Bronchial epithelial cell (primary cell): Measurements from ENCODE around the gene COX6A1. TPM values are rescaled to one million over a fixed set of nuclear protein-coding genes. Genes with fewer than 3 reads are reported as not detected.

Experiments
- DNase-seq: peaks from one replicate; pipeline ENCODE4 v3.0.0-alpha.2; 2010; ENCODE audit warnings: low read depth
- FAIRE-seq: peaks from 2 replicates; lab custom pipeline; 2011; peaks lifted over from hg19 to GRCh38; lab: Jason Lieb, UNC
- H3K27me3 ChIP-seq: 2 replicates; pipeline ENCODE4 v1.5.1; 2011; ENCODE audit warnings: low read length; ENCODE audit not compliant: control insufficient read depth, insufficient read depth
- H3K36me3 ChIP-seq: 2 replicates; pipeline ENCODE4 v1.5.1; 2011; ENCODE audit warnings: low read length; ENCODE audit not compliant: control insufficient read depth, insufficient read depth
- H3K4me3 ChIP-seq: 2 replicates; pipeline ENCODE4 v1.5.1; 2011; ENCODE audit warnings: mild to moderate bottlenecking, low read depth, low read length, control low read depth
- total RNA-seq: library from RNA; depleted of rRNA; stranded (reverse); fragments of >200 nt; gene quantifications from 2 replicates; pipeline ENCODE4 v1.2.1, GENCODE V29; 2014
- TF ChIP-seq, protein P1 (sequence below): IDR thresholded peaks from 2 replicates; pipeline ENCODE4 v1.5.1; 2011; ENCODE audit warnings: mild to moderate bottlenecking, moderate library complexity, low read length, control low read depth, inconsistent platforms; ENCODE audit not compliant: insufficient read depth, severe bottlenecking

The COX6A1 gene
- total RNA-seq, 1 donor from 2014 or later, result 659 TPM

DNA sequence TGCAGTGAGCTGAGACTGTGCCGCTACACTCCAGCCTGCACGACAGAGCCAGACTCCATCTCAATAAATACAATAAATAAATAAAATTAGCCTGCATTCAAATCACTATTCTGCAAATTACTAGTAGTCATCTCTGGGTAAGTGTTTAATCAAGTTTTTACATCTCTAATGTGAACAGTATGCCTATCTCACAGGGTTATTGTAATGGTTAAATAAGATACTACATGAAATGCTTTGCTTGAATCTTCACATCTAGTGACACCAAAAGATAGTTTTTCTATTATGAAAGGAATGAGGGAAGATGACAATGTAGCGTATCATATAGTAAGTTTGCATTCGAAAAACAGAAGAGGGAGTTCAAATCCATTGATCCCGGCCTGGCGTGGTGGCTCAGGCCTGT, 29.5 kb downstream of the COX6A1 start:
- FAIRE-seq (no peak), DNase-seq (no peak)
- H3K27me3 ChIP-seq, result no peaks in the 10 kb centered on the region
- no peak overlapping the region for H3K4me3 ChIP-seq
- H3K36me3 ChIP-seq, result peaks cover 23% of the 10 kb centered on the region
- TF ChIP-seq, protein P1, sequence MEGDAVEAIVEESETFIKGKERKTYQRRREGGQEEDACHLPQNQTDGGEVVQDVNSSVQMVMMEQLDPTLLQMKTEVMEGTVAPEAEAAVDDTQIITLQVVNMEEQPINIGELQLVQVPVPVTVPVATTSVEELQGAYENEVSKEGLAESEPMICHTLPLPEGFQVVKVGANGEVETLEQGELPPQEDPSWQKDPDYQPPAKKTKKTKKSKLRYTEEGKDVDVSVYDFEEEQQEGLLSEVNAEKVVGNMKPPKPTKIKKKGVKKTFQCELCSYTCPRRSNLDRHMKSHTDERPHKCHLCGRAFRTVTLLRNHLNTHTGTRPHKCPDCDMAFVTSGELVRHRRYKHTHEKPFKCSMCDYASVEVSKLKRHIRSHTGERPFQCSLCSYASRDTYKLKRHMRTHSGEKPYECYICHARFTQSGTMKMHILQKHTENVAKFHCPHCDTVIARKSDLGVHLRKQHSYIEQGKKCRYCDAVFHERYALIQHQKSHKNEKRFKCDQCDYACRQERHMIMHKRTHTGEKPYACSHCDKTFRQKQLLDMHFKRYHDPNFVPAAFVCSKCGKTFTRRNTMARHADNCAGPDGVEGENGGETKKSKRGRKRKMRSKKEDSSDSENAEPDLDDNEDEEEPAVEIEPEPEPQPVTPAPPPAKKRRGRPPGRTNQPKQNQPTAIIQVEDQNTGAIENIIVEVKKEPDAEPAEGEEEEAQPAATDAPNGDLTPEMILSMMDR, result no peak

DNA sequence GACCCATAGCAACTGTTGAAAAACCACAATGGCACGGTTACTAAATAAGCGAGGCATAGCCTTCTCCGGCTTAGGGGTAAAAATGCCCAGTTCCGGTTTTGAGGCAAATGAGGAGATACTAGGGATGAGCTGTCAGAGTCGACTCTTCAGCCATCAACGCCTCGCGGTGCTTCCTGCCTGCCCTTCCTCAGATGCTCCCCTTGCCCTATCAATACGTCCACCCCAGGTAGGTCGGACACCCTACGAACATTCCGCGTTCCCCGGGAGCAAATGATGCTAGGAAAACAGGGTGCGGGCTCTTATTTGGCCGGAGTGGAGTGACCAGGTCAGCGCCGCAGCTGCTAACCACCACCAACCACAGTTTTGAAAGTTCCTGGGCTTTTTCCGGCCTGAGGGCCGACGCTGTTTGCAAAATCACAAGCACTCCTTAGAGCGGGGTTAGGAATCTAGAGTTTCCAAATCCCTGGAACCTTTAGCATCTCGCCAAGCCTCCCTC, 30.5 kb downstream of the COX6A1 start:
- H3K36me3 ChIP-seq, result peaks cover 19% of the 10 kb centered on the region
- no peaks in the 10 kb centered on the region for H3K27me3 ChIP-seq
- FAIRE-seq, result no peak
- no peak for DNase-seq
- TF ChIP-seq, protein P1, result no peak
- peak overlapping the region; percentile 92 for H3K4me3 ChIP-seq

DNA sequence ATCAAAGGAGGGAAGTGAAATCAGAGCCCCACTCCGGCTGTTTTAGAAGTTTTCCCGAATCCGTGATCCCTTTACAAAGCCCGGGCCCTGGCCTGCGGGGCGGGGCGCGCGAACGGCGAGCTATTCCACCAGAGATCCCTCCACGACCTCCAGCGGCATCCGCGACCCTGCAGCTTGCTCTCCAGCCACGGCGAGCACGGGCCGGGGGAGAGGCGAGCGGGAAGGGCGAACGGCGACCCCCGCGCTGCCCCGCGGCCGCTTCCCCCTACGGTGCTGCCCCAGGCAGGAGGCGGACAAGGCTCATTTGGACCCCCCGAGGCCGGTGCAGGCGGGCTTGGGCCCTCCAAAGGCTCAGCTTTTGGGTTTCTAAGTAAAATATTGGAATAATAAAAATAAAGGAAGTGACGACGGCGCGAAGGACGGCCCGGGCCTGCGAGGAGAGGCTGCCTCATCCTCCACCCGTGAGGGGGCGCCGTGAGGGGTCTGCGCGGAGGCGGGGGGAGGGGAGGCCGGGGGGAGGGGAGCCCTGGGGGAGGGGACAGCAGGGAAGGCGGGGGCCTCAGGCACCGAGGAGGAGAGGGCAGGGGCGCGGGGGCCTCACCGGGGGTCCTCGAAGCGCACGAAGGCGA, 31.0 kb downstream of the COX6A1 start:
- Histone ChIP-seq H3K36me3 (peaks cover 13% of the 10 kb centered on the region), H3K4me3 (peak overlapping the region; percentile 92), H3K27me3 (no peaks in the 10 kb centered on the region)
- FAIRE-seq (no peak), DNase-seq (no peak)
- TF ChIP-seq, protein P1, result no peak

DNA sequence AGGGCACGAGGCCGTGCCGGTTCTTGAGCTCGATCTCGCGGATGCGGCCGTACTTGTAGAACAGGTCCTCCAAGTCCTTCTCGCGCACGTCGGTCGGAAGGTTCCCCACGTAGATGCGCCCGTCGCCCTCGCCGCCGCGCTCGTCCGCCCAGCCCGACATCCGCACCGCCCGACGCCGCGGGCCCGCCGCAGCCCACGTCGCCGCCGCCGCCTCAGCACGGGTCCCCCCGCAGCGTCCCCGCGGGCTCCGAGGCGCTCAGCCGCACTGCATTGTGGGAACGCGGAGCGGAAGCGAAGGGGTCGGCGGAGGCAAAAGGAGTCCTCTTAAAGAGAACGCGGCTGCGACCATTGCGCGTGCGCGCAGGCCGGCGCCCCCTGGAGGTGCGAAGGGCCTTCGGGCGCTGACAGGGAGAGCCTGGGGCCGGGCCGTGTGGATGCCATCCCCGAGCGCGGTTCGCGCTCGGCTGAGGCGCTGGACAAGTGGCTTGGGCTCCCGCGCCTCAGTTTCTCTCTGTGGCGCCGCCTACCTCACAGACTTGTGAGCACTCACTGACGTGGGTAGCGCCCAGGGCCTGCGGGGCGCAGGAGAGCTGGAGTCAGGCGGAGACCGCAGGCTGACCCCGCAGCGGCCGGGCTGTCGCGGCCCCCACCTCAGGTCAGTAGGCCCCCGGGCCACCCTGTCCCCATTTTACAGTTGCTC, 31.7 kb downstream of the COX6A1 start, which contains the start of gene SRSF9:
Gene SRSF9, minus strand, starts transcription at position 299 of the 700 bp plus-strand sequence. Its CDS starts 139 bp downstream, at position 160.
- Histone ChIP-seq H3K4me3 (peak within 1 kb of the TSS; percentile 92), H3K27me3 (no peaks in the 10 kb centered on the region), H3K36me3 (peaks cover 10% of the 10 kb centered on the region)
- TF ChIP-seq, protein P1, result peak; percentile 100
- FAIRE-seq, result no peak
- peak; percentile 88 for DNase-seq

DNA sequence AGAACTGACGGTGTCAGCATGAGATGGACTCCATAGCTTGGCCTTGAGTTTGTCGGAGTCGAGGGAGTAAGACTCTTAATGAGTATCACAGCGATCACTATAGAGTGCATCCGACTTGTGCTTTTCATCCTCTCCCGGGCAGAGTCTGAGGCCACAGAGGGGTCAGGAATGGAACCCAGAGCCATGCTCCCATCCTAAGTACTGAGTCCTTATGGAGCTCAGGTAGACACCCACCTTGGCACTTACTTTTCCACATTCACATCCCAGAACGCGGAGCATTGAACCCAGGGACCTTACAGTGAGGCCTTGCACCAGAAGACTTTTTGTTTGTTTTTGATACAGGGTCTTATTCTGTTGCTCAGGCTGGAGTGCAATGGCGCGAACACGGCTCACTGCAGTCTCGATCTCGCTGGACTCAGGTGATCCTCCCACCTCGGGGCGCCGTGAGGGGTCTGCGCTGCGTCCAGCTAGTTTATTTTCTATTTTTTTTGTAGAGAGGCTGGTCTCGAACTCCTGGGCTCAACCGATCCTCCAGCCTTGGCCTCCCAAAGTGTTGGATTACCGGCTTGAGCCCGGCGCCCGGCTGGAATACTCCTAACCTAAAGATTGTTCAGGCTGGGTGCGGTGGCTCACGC, 32.4 kb downstream of the COX6A1 start:
- no peaks in the 10 kb centered on the region for H3K27me3 ChIP-seq
- no peak for FAIRE-seq
- peaks cover 7% of the 10 kb centered on the region for H3K36me3 ChIP-seq
- DNase-seq, result no peak
- peak overlapping the region; percentile 92 for H3K4me3 ChIP-seq
- TF ChIP-seq, protein P1, result no peak
